HL-60 (cell line): ENCODE results near the gene GAA.

ENCODE experiments used
- DNase-seq, 2 experiments: peaks; one replicate each; pipeline ENCODE4 v3.0.0-alpha.2; 2010 to 2020; ENCODE audit warnings: low read depth in 1 of 2, low spot score in 1 of 2
- H3K27ac ChIP-seq: fragments of 250-450 bp; sonication (Bioruptor Pico); replicated peaks from 2 replicates; pipeline ENCODE4 v1.5.1; 2020; ENCODE audit warnings: mild to moderate bottlenecking, moderate library complexity
- H3K27me3 ChIP-seq: fragments of 250-450 bp; sonication (Bioruptor Pico); 2 replicates; pipeline ENCODE4 v1.5.1; 2021; ENCODE audit warnings: mild to moderate bottlenecking, moderate library complexity; ENCODE audit not compliant: insufficient read depth, poor library complexity, severe bottlenecking
- H3K4me3 ChIP-seq: replicated peaks from 2 replicates; pipeline ENCODE4 v1.5.1; 2011; ENCODE audit warnings: mild to moderate bottlenecking, control low read depth, low read length; ENCODE audit not compliant: insufficient read depth
- CTCF ChIP-seq: IDR thresholded peaks from one replicate; pipeline ENCODE4 v1.5.1; 2011; ENCODE audit warnings: low read length, control low read depth, inconsistent platforms; ENCODE audit not compliant: insufficient read depth
- GABPA ChIP-seq: IDR thresholded peaks from 2 replicates; pipeline ENCODE4 v1.6.1; 2012; ENCODE audit warnings: low read depth
- POLR2AphosphoS5 ChIP-seq: IDR thresholded peaks from 2 replicates; pipeline ENCODE4 v1.6.1; 2012; ENCODE audit warnings: low read depth
- SPI1 ChIP-seq: IDR thresholded peaks from 2 replicates; pipeline ENCODE4 v1.6.1; 2012; ENCODE audit warnings: low read depth, mild to moderate bottlenecking, borderline replicate concordance
- TF ChIP-seq, protein P1 (sequence below): IDR thresholded peaks from 2 replicates; pipeline ENCODE4 v1.6.1; 2012; ENCODE audit warnings: low read depth; ENCODE audit not compliant: insufficient replicate concordance

GAA gene

GRCh38 chr17:80141463-80142165 is 40.2 kb downstream of the GAA start:
- Histone ChIP-seq H3K27ac (no peak overlapping the region), H3K4me3 (no peak overlapping the region), H3K27me3 (no peaks in the 10 kb centered on the region)
- DNase-seq: no peak
- TF ChIP-seq SPI1 (no peak), GABPA (no peak), POLR2AphosphoS5 (no peak), CTCF (no peak)
- TF ChIP-seq, protein P1, sequence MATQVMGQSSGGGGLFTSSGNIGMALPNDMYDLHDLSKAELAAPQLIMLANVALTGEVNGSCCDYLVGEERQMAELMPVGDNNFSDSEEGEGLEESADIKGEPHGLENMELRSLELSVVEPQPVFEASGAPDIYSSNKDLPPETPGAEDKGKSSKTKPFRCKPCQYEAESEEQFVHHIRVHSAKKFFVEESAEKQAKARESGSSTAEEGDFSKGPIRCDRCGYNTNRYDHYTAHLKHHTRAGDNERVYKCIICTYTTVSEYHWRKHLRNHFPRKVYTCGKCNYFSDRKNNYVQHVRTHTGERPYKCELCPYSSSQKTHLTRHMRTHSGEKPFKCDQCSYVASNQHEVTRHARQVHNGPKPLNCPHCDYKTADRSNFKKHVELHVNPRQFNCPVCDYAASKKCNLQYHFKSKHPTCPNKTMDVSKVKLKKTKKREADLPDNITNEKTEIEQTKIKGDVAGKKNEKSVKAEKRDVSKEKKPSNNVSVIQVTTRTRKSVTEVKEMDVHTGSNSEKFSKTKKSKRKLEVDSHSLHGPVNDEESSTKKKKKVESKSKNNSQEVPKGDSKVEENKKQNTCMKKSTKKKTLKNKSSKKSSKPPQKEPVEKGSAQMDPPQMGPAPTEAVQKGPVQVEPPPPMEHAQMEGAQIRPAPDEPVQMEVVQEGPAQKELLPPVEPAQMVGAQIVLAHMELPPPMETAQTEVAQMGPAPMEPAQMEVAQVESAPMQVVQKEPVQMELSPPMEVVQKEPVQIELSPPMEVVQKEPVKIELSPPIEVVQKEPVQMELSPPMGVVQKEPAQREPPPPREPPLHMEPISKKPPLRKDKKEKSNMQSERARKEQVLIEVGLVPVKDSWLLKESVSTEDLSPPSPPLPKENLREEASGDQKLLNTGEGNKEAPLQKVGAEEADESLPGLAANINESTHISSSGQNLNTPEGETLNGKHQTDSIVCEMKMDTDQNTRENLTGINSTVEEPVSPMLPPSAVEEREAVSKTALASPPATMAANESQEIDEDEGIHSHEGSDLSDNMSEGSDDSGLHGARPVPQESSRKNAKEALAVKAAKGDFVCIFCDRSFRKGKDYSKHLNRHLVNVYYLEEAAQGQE: no peak

- Histone ChIP-seq H3K27ac (no peak overlapping the region), H3K4me3 (no peak overlapping the region), H3K27me3 (no peaks in the 10 kb centered on the region)
- TF ChIP-seq, protein P1: no peak
- TF ChIP-seq CTCF (no peak), GABPA (no peak), POLR2AphosphoS5 (no peak), SPI1 (no peak)
- DNase-seq: no peak
Measured at GRCh38 chr17:80142929-80143328, 41.5 kb downstream of the GAA start.

GRCh38 chr17:80145076-80146075 is 44.0 kb downstream of the GAA start:
- no peak for DNase-seq
- Histone ChIP-seq H3K27me3 (no peaks in the 10 kb centered on the region), H3K4me3 (peak overlapping the region; percentile 90), H3K27ac (peak overlapping the region; percentile 82)
- TF ChIP-seq POLR2AphosphoS5 (no peak), GABPA (no peak), SPI1 (no peak), CTCF (no peak)
- TF ChIP-seq, protein P1: no peak
